ENCODE data around the gene POU6F2. TPM values are rescaled to one million over a fixed set of nuclear protein-coding genes. Genes with fewer than 3 reads are reported as not detected.

Gene POU6F2
- total RNA-seq, 1 donor from 2014 or later = 0.24 TPM

DNA sequence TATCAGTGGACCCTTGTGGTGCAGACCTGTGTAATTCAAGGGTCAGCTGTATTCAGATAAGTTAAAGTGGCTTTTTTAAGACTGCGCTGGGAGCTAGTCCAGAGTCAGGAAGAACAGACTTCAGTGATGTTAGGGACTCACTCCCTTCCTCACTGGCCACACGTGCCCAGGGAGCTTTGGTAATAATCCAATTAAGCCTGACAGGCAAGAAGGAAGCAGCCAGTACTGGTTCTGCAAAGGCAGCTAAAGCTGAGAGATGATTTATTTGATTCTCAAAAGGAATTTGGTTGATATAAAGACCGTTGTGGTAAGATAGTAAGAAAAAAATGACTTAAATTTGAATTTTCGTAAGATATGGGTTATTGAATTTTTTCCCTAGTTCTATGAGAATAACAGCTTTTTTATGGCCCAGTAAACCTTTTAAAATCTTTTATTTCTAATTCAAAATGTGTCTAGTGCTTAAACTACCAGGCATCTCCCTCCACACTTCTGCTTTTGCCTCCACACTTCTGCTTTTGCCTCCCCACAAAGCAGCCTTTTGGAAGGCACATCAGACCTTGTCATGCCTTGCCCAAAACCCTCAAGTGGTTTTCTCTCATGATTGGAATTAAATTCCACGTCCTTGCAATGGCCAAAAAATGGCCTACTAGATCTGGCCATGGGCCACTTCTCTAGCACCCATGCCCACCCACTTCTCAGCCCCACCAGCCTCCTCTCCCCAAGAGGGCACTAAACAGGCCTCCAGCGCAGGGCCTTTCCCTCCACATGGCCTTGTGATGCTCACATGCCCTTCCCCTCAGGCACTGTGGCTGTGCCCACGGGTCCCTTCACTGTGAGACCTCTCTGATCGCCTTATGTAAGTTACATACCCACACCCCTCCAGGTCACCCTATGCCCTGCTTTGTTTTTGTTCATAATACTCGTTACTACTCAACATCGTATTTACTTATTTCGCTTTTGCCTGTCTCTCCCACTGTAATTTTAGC is 92.5 kb downstream of the POU6F2 start:
- DNase-seq (no peak), ATAC-seq (ENCODE audit: low read depth) (no peak)
- Mint-ChIP-seq H3K27me3 (no peaks in the 10 kb centered on the region), H3K36me3 (ENCODE audit: low read depth) (no peaks in the 10 kb centered on the region), H3K27ac (no peak overlapping the region), H3K9me3 (no peaks in the 10 kb centered on the region), H3K4me1 (peaks cover 12% of the 10 kb centered on the region), H3K4me3 (no peak overlapping the region)
- no peak for TF ChIP-seq CTCF (IDR thresholded peaks at IDR 0.05)
- POLR2A ChIA-PET = no interaction called here
- CTCF ChIA-PET = no interaction called here
- intact Hi-C loops (cut with micrococcal nuclease) = no loop called here

- ATAC-seq (ENCODE audit: low read depth) = no peak
- Mint-ChIP-seq H3K4me3 (no peak overlapping the region), H3K27me3 (no peaks in the 10 kb centered on the region), H3K4me1 (peaks cover 12% of the 10 kb centered on the region), H3K36me3 (ENCODE audit: low read depth) (no peaks in the 10 kb centered on the region), H3K27ac (no peak overlapping the region), H3K9me3 (no peaks in the 10 kb centered on the region)
- intact Hi-C loops (cut with micrococcal nuclease) = no loop called here
- ChIA-PET CTCF (no interaction called here), POLR2A (no interaction called here)
- no peak for TF ChIP-seq CTCF (IDR thresholded peaks at IDR 0.05)
- DNase-seq = no peak
Observed at GRCh38 chr7:39071116-39071515, 93.4 kb downstream of the POU6F2 start.

- ATAC-seq (ENCODE audit: low read depth) (no peak), DNase-seq (no peak)
- Mint-ChIP-seq H3K4me1 (peaks cover 12% of the 10 kb centered on the region), H3K9me3 (no peaks in the 10 kb centered on the region), H3K27me3 (no peaks in the 10 kb centered on the region), H3K27ac (no peak overlapping the region), H3K4me3 (no peak overlapping the region), H3K36me3 (ENCODE audit: low read depth) (no peaks in the 10 kb centered on the region)
- no peak for TF ChIP-seq CTCF (IDR thresholded peaks at IDR 0.05)
- POLR2A ChIA-PET = no interaction called here
- CTCF ChIA-PET = no interaction called here
- intact Hi-C loops (cut with micrococcal nuclease) = no loop called here
Observed at GRCh38 chr7:39073432-39073831, 95.7 kb downstream of the POU6F2 start.

DNA sequence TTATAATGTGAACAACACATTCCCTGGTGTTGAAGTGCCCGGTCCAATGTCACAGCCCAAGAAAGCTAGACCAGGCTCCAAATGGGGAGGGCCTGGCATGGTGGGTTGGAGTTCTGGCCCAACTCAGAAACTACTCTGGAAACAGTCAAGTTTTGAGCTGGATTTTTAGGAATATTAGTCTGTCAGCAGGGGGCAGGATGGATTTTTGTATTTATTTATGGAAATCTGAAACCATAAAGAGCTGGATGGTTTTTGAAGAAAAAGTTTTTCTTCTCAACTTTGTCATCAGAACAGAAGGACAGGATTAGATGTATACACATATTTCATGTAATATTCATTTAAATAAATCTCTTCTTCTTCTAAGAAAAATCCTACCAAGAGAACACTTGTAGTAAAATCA is 97.5 kb downstream of the POU6F2 start:
- Mint-ChIP-seq H3K9me3 (no peaks in the 10 kb centered on the region), H3K27ac (no peak overlapping the region), H3K36me3 (ENCODE audit: low read depth) (no peaks in the 10 kb centered on the region), H3K27me3 (no peaks in the 10 kb centered on the region), H3K4me1 (peaks cover 6% of the 10 kb centered on the region), H3K4me3 (no peak overlapping the region)
- no peak for TF ChIP-seq CTCF (IDR thresholded peaks at IDR 0.05)
- CTCF ChIA-PET = no interaction called here
- POLR2A ChIA-PET = no interaction called here
- DNase-seq = no peak
- intact Hi-C loops (cut with micrococcal nuclease) = no loop called here
- no peak for ATAC-seq (ENCODE audit: low read depth)

DNA sequence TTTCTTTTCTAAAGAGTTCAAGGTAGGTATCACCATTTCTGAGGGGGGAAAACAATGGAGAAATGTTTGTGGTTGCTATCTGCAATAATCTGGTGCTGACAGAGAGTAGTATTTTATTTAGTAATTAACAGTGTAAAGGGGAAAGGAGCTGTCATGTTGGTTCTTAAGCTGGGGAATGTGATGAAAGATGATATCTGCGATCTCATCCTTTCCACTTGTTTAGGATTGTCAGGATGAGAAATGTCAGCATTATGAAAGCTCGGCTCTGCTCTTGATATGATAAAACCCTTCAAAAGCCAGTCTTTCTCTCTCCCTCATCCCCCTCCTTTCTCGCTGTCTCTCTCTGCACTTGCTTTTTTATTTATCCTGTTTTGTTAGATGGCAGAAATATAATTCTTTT is 106.1 kb downstream of the POU6F2 start:
- Mint-ChIP-seq H3K9me3 (no peaks in the 10 kb centered on the region), H3K4me1 (peaks cover 3% of the 10 kb centered on the region), H3K27me3 (peaks cover 13% of the 10 kb centered on the region), H3K27ac (no peak overlapping the region), H3K36me3 (ENCODE audit: low read depth) (no peaks in the 10 kb centered on the region), H3K4me3 (no peak overlapping the region)
- ATAC-seq (ENCODE audit: low read depth) (no peak), DNase-seq (no peak)
- intact Hi-C loops (cut with micrococcal nuclease) = no loop called here
- TF ChIP-seq CTCF (IDR thresholded peaks at IDR 0.05) = no peak
- CTCF ChIA-PET = no interaction called here
- POLR2A ChIA-PET = no interaction called here
